ENCODE results near the gene PLA2G4C. TPM values are rescaled to one million over a fixed set of nuclear protein-coding genes. Genes with fewer than 3 reads are reported as not detected.

Gene PLA2G4C
- polyA plus RNA-seq, 2 of the 4 experiments (the other 2 are of a cell fraction) = 1.4 to 2.1 TPM

DNA sequence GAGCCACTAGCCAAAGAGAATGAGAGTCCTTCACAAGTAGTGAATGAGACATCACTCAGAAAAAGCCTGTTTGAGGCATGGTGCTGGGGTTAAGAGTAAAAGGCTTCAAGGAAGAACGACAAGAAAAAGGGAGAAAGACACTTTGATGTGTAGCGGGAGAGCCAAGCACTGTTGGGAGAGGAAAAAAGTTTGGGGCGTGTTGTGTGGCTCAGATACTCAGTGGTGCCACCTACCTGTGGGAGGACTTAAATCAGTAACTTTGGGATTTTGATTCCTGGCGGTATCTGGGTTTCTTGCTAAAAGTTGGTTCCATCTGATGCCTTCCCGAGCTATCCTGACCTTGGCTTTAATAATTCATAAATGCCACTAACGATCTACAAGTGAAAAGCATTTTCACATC lies 103.9 kb downstream of the PLA2G4C start:
- FAIRE-seq = no peak
- CTCF ChIA-PET = interaction anchor here (0.6 to 2.2 kb wide), 7 partner anchors 10 to 132 kb away, joined by 3 to 8 read pairs (median 4); partner anchors contain the start of gene ELSPBP1
- DNase-seq (ENCODE audit: low read depth in 1 of 2, low spot score in 1 of 2) = peak; percentile 51 to 74
- ATAC-seq = peak in 1 of 2 experiments; percentile 42; a peak in 1 of 6 replicates
- Histone ChIP-seq H3K27ac (no peak overlapping the region), H3K4me2 (0 out of 3 replicates have a peak overlapping the region, but pooled peaks have one; percentile 7), H3K9me3 (peaks cover 10% of the 10 kb centered on the region), H3K4me3 (no peak overlapping the region), H3K4me1 (no peaks in the 10 kb centered on the region)
- 21% methylated on average over 6 of the region's 6 CpGs for WGBS (ENCODE audit: missing lambda C conversion rate)
- TF ChIP-seq ZSCAN20 (CRISPR knock-in tag; IDR thresholded peaks at IDR 0.05) (no peak), FOSL2 (IDR thresholded peaks at IDR 0.05) (no peak), FOSL2 (CRISPR knock-in tag; IDR thresholded peaks at IDR 0.05) (no peak), SREBF2 (IDR thresholded peaks at IDR 0.05) (no peak), POLR2A (IDR thresholded peaks at IDR 0.05; ENCODE audit: low read length) (no peak)
- TF ChIP-seq, protein P1, sequence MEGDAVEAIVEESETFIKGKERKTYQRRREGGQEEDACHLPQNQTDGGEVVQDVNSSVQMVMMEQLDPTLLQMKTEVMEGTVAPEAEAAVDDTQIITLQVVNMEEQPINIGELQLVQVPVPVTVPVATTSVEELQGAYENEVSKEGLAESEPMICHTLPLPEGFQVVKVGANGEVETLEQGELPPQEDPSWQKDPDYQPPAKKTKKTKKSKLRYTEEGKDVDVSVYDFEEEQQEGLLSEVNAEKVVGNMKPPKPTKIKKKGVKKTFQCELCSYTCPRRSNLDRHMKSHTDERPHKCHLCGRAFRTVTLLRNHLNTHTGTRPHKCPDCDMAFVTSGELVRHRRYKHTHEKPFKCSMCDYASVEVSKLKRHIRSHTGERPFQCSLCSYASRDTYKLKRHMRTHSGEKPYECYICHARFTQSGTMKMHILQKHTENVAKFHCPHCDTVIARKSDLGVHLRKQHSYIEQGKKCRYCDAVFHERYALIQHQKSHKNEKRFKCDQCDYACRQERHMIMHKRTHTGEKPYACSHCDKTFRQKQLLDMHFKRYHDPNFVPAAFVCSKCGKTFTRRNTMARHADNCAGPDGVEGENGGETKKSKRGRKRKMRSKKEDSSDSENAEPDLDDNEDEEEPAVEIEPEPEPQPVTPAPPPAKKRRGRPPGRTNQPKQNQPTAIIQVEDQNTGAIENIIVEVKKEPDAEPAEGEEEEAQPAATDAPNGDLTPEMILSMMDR (IDR thresholded peaks at IDR 0.05) = peak; percentile 19; the same call in 2 of the 3 replicates
- POLR2A ChIA-PET = no interaction called here

DNA sequence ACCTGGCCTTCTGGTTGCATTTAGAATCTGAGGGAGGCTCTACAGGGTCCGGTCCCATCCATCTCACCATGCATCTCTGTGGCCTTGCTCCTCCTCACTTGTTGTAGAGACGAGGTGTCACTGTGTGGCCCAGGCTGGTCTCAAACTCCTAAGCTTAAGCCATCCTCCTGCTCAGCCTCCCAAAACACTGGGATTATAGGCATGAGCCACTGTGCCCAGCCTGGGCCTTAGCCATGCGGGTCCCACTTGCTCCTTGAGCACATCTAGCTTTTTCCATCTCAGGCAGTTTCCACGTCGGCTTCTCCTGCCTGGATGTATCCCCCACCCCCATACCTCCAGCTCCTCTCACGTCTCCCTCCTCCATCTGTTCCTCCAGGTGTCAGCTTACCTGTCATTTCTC lies 106.4 kb downstream of the PLA2G4C start:
- Histone ChIP-seq H3K27ac (no peak overlapping the region), H3K4me1 (no peaks in the 10 kb centered on the region), H3K9me3 (peaks cover 13% of the 10 kb centered on the region), H3K4me2 (no peak overlapping the region), H3K4me3 (no peak overlapping the region)
- FAIRE-seq (no peak), DNase-seq (ENCODE audit: low read depth in 1 of 2, low spot score in 1 of 2) (no peak), ATAC-seq (no peak)
- 52% methylated on average over 6 of the region's 6 CpGs for WGBS (ENCODE audit: missing lambda C conversion rate)
- ChIA-PET POLR2A (no interaction called here), CTCF (interaction anchor here (1.1 kb wide), 1 partner anchor 42 kb away, joined by 3 read pairs; no protein-coding TSS in a partner anchor)
- TF ChIP-seq SREBF2 (IDR thresholded peaks at IDR 0.05) = no peak
- TF ChIP-seq KDM1A (IDR thresholded peaks at IDR 0.05; ENCODE audit: low read depth) = no peak
- TF ChIP-seq CBX2 (IDR thresholded peaks at IDR 0.05; ENCODE audit: borderline replicate concordance, low read depth) = no peak
- TF ChIP-seq HDAC2 (IDR thresholded peaks at IDR 0.05) = no peak
- no peak for TF ChIP-seq BHLHE40 (IDR thresholded peaks at IDR 0.05; ENCODE audit: low read depth, low read length)
- no peak for TF ChIP-seq ZFP36 (IDR thresholded peaks at IDR 0.05; ENCODE audit: borderline replicate concordance, partially characterized antibody)
- TF ChIP-seq FOSB (CRISPR knock-in tag; IDR thresholded peaks at IDR 0.05) = no peak

DNA sequence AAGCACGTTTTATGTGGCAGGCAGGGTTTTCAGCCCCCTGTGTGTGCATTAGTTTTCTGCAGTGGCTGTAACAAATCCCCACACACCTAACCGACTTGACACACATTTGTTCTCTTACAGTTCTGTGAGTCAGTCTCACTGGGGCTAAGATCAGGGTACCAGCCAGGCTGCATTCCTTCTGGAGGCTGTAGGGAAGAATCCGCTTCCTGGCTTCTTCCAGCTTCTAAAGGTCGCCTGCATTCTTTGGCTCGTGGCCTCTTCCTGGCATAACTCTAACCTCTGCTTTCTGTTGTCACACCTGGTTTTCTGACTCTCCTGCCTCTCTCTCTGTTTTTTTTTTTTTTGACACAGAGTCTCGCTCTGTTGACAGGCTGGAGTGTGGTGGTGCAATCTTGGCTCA lies 109.8 kb downstream of the PLA2G4C start:
- TF ChIP-seq, protein P2, sequence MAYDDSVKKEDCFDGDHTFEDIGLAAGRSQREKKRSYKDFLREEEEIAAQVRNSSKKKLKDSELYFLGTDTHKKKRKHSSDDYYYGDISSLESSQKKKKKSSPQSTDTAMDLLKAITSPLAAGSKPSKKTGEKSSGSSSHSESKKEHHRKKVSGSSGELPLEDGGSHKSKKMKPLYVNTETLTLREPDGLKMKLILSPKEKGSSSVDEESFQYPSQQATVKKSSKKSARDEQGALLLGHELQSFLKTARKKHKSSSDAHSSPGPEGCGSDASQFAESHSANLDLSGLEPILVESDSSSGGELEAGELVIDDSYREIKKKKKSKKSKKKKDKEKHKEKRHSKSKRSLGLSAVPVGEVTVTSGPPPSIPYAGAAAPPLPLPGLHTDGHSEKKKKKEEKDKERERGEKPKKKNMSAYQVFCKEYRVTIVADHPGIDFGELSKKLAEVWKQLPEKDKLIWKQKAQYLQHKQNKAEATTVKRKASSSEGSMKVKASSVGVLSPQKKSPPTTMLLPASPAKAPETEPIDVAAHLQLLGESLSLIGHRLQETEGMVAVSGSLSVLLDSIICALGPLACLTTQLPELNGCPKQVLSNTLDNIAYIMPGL (CRISPR knock-in tag; IDR thresholded peaks at IDR 0.05; ENCODE audit: borderline replicate concordance) = no peak
- TF ChIP-seq, protein P3, sequence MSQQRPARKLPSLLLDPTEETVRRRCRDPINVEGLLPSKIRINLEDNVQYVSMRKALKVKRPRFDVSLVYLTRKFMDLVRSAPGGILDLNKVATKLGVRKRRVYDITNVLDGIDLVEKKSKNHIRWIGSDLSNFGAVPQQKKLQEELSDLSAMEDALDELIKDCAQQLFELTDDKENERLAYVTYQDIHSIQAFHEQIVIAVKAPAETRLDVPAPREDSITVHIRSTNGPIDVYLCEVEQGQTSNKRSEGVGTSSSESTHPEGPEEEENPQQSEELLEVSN (IDR thresholded peaks at IDR 0.05; ENCODE audit: borderline replicate concordance, low read depth) = no peak
- TF ChIP-seq MYC (IDR thresholded peaks at IDR 0.05; ENCODE audit: borderline replicate concordance, low read length) = no peak
- no peak for TF ChIP-seq CHD4 (IDR thresholded peaks at IDR 0.05; ENCODE audit: borderline replicate concordance)
- TF ChIP-seq HOXB13 (CRISPR knock-in tag; IDR thresholded peaks at IDR 0.05; ENCODE audit: low read depth) = no peak
- TF ChIP-seq JUNB (IDR thresholded peaks at IDR 0.05) = no peak
- no peak for TF ChIP-seq JUN (IDR thresholded peaks at IDR 0.05)
- TF ChIP-seq RNF2 (IDR thresholded peaks at IDR 0.05; ENCODE audit: borderline replicate concordance, low read depth) = no peak
- TF ChIP-seq, protein P4, sequence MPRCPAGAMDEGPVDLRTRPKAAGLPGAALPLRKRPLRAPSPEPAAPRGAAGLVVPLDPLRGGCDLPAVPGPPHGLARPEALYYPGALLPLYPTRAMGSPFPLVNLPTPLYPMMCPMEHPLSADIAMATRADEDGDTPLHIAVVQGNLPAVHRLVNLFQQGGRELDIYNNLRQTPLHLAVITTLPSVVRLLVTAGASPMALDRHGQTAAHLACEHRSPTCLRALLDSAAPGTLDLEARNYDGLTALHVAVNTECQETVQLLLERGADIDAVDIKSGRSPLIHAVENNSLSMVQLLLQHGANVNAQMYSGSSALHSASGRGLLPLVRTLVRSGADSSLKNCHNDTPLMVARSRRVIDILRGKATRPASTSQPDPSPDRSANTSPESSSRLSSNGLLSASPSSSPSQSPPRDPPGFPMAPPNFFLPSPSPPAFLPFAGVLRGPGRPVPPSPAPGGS (IDR thresholded peaks at IDR 0.05) = no peak
- TF ChIP-seq BHLHE40 (IDR thresholded peaks at IDR 0.05; ENCODE audit: low read depth, low read length) = no peak
- no peak for TF ChIP-seq FOSL2 (IDR thresholded peaks at IDR 0.05)
- TF ChIP-seq FOSL2 (CRISPR knock-in tag; IDR thresholded peaks at IDR 0.05) = no peak
- TF ChIP-seq, protein P5, sequence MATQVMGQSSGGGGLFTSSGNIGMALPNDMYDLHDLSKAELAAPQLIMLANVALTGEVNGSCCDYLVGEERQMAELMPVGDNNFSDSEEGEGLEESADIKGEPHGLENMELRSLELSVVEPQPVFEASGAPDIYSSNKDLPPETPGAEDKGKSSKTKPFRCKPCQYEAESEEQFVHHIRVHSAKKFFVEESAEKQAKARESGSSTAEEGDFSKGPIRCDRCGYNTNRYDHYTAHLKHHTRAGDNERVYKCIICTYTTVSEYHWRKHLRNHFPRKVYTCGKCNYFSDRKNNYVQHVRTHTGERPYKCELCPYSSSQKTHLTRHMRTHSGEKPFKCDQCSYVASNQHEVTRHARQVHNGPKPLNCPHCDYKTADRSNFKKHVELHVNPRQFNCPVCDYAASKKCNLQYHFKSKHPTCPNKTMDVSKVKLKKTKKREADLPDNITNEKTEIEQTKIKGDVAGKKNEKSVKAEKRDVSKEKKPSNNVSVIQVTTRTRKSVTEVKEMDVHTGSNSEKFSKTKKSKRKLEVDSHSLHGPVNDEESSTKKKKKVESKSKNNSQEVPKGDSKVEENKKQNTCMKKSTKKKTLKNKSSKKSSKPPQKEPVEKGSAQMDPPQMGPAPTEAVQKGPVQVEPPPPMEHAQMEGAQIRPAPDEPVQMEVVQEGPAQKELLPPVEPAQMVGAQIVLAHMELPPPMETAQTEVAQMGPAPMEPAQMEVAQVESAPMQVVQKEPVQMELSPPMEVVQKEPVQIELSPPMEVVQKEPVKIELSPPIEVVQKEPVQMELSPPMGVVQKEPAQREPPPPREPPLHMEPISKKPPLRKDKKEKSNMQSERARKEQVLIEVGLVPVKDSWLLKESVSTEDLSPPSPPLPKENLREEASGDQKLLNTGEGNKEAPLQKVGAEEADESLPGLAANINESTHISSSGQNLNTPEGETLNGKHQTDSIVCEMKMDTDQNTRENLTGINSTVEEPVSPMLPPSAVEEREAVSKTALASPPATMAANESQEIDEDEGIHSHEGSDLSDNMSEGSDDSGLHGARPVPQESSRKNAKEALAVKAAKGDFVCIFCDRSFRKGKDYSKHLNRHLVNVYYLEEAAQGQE (IDR thresholded peaks at IDR 0.05) = no peak
- POLR2A ChIA-PET = no interaction called here
- no peak for ATAC-seq
- H3K27ac ChIP-seq = no peak overlapping the region
- CTCF ChIA-PET = interaction anchor here (0.6 to 2.5 kb wide), 2 partner anchors 38 to 547 kb away, joined by 4 to 8 read pairs; no protein-coding TSS in a partner anchor
- no peak overlapping the region for H3K4me3 ChIP-seq
- H3K4me2 ChIP-seq = no peak overlapping the region
- FAIRE-seq = no peak
- H3K9me3 ChIP-seq = peaks cover 6% of the 10 kb centered on the region; the same call in 2 of the 3 replicates
- DNase-seq (ENCODE audit: low read depth in 1 of 2, low spot score in 1 of 2) = no peak
- no peaks in the 10 kb centered on the region for H3K4me1 ChIP-seq
- WGBS (ENCODE audit: missing lambda C conversion rate) = 14% methylated on average over 6 of the region's 6 CpGs

All from A549 (cell line).